Fibroblast of peridontal ligament (primary cell): ENCODE measurements around the gene DLX3.

Experiments used
- DNase-seq: peaks from one replicate; pipeline ENCODE4 v3.0.0-alpha.2; 2010; ENCODE audit errors: extremely low read depth

Gene DLX3

DNA sequence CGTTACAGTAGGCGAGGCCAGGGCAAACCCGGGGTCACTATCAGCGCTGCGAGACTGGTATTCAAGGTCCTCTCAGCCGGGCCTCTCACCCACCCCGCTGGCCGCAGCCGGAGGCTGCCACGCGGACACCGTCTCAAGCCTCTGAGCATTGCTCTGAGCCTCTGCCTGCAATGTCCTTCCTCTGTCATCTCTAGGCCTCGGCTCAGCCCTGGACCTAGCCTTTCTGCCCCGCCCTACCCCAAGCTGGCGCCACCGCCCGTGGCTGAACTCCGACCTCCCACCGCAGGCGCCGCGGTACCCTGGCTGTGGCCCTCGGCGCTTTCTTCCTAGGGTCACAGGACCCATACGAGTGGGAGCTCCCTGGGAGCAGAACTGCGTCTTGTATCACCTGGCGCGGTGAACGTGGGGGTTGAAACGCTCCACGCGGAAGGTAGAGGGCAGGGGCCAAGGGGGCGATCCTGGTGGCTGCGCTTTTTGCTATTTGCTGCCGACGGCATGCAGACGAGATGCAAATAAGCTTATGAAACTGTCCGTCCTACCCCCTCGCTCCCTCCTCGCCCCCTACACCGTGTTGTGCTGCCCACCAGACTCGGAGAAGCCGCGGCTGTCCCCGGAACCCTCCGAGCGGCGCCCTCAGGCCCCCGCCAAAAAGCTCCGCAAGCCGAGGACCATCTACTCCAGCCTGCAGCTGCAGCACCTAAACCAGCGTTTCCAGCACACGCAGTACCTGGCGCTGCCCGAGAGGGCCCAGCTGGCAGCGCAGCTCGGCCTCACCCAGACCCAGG lies 22.3 kb downstream of the DLX3 start:
- no peak for DNase-seq

DNA sequence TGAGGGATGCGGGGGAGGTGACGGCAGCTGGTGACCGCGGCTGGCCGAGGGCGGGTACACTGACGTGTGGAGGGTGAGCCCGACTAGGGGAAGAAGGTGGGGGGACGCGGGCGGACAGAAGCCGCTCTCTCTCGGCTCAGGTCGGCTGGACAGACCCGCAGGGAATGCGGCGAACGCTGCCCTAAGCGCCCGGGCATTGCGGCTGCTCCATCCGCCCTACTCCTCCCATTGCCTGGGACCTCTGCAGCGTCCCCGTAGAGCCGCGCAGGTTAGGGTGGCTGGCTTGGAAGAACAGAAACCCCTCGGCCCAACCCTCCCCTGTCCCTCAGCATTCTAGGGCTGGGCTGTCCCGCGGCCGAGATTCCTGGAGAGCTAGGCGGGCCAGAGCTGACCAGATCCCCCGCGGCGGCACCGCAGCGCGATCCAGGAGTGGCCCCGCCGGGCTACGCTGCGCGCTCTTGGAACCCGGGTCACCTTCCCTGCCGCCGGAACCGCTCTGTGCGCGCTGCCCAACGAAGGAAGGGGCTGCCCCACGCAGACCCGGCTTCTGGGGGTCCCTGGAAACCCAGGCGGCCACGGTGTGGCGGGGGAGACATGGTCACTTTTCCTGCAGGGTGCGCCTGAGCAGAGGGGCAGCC lies 23.1 kb downstream of the DLX3 start:
- no peak for DNase-seq

DNA sequence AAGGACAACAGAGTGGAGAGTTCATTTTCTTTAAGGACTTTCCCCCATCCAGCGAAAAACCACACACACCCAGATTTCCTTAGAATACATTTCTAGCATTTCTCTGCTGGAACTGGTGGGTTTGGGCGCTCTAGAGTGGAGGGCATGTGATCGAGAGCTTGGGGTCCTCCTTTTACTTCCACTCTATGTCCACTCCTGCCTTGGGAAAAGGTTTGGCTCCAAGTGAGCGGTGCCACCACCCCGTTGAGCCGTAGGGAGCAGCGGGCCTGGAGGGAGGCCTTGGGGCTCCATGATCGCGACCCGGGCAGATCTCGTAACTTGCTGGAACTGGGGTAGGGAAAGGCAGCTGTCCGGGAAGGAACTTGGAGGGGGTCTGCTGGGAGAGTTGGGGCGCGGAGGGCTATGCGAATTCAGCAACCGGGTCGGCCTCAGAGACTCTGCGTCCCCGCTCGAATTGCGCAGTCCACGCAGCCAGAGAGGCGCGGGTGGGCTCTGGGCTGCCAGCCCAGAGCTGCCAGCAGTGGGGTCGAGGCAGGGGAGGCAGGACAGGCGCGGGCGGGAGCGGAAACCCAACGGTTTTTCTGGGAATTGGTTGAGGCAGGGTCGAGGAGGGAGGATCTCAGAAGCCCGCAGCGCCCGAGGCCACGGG lies 23.7 kb downstream of the DLX3 start:
- no peak for DNase-seq

DNA sequence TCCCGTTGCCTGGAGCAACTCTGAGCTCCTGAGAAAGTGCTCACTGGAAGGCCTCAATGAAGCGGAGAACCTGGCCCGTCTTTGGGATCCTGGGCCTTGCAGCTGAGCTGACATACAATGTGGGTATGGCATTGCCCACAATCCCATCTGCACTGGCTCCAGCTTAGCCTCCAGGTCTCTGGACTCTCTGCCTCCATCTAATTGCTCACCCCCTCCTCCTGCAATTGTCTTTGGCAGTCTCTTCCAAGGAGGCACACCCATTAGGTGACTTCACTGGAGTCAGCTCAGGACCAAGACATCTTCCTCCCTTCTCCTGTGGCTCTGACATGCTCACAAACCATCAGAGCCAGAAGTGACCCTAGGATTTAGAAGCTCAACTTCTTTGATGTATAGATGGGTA lies 24.5 kb downstream of the DLX3 start:
- DNase-seq, result no peak

DNA sequence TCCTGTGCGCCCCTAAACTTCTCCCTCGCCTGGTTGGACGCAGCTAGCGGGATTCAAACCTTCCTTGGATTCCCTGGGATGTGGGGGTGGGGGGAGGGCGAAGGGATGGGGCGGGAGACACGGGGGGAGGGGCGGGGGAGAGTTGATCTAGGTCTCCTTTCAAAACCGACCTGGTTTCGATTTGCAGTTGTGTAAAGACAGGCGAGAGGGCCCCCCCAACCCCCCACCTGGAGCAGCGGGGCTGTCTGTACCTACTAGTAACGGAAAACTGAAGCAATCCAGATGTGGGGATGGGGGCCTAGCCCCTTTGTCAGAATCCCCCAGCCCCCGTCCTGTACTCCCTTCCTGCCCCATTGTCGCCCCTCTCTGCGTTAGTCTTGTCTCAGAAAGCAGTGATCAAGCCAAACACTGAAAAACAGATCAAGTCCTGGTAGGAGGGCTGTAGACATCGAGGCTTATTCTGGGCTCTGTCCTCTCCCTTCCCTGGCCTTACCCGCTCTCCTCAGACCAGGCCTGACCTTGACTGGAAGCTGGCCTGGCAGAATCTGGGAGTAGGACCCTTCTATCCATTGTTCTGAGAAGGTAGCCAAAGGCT lies 25.1 kb downstream of the DLX3 start:
- no peak for DNase-seq

DNA sequence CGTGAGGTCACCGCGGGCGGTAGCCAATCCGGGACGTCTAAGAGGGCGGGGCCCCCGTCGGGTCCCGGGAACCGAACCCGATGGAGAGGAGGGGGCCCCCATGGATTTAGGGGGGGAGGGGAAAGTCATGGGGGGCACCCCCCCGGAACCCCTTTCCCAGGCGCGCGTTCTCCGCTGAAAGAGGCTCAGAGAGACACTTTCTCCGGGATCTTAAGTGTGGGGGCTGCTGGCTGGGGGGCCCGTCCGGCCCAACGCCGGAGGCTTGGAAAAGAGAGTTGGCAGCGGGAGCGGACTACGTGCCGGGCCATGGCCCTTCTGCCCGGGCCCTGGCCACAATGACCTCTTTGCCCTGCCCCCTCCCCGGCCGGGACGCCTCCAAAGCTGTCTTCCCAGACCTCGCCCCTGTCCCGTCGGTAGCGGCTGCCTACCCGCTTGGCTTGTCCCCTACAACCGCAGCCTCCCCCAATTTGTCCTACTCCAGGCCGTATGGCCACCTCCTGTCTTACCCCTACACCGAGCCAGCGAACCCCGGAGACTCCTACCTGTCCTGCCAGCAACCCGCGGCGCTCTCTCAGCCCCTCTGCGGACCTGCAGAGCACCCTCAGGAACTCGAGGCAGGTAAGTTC lies 25.8 kb downstream of the DLX3 start, which contains the start of gene DLX4:
Gene DLX4 (plus strand): TSS at position 57 of the 626 bp plus-strand sequence. CDS start 279 bp downstream, at position 336.
- no peak for DNase-seq

DNA sequence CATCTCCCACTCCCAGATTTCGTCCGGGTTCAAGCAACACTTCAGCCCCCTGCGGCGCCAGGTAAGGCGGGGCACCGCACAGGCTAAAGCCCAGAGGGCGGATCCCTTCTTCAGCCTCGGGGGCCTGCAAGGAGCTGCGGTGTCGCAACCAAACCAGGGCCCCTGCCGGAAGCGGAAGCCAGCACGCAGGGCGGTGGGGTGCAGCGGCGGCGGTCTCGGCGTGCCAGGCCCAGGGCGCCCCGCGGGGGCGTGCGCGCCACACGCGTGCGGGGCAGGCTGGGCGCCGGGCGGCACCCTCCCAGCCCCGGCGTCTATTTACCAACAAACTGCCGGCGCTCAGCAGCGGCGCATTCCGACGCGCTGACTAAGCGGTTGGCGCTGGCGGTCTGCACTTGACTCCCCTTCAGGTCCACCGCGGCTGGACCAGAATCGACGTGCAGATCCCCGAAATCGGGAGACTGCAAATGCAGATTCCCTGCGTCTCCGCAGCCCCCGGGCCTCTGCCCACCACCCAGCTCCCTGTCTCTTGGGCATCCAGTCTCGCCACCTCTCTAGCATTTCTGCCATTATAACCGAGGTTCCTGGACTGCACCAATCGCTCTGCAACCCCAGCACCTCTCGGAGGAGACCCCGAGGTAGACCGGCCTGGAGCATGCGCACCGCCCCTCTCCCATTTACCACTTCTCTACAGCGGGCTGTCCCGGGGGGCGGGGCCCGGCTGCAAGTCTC lies 26.5 kb downstream of the DLX3 start:
- DNase-seq, result peak; percentile 49

DNA sequence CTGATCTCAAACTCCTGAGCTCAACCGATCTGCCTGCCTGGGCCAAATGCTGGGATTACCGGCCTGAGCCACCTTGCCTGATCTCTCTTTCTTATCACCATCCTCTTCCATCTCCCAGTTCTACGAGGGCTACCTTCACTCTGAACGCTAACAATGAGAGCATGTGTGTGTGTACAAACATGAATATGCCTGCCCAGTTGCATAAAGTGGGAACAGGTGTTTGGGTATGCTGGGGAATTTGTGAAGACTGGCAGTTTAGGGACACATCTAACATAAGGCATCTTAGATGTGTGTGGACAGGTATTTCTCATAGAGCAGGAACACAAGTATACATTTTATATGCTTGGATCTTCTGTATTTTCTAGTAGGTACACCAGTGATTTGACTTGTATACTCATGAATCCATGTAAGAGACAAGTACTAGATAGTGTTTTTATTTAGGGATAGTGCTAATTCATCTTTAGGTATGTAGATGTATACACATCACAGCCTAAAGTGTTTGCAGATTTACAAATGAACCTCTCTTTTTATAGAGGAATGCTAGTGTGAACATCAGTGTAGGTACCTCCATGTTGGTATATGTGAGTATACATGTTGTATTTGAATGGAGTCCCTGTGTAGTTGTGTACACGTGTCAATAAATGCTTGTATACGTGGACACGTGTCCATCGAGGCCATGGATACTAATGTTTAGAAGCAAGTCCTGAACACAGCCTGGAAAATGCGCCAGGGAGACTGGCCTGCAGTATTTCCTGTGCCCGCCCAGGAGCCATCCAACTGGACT lies 27.2 kb downstream of the DLX3 start:
- DNase-seq, result no peak

DNA sequence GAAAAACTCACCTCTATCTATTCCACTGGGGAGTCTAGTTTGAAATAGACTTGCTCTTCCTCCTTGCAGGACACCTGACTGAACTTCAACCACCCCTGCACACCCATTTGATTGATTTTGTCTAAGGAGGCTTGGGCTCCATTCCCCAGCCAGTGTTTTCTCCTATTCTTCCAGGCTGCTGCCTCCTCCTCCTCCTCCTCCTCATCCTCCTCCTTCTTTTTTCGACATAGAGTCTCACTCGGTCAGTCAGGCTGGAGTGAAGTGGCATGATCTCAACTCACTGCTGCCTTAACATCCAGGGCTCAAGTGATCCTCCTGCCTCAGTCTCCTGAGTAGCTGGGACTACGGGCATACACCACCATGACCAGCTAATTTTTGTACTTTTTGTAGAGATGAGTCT lies 27.8 kb downstream of the DLX3 start:
- DNase-seq, result no peak

DNA sequence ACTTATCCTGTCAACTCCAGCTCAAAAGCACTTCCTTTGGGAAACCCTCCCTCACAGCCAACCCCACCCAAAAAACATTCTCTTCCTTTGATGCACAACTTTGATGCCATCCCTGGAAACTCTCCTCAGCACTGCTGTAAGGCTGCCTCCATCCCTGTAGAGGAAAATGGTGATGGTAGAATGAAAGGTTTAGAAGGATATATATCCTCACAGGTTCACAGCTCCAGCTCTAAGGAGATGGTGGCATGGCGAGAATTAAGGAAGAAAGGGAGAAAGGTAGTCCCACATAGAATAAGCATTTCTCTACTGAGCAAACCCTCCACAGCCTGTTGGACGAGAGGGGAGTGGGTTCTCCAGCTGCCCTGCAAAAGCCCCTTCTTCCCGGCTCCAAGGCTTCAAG lies 28.3 kb downstream of the DLX3 start:
- no peak for DNase-seq

DNA sequence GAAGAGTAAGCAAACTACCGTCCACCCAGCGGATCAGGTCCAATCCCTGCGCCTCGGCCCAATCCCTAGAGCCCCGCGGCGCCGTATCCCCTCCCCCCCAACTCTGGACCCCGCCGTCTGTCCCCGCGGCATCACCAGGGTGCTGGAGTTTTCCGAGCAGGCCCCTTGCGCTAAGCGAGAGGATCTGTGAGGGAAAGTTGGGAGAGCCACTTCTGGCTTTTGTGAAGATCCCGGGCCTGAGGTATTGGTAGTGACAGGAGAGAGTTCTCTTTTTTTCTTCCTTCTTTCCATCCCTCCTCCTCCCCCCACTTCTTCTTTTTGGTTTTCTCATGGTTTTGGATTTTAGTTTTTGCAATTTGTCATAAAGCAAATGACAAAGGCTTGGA lies 29.5 kb downstream of the DLX3 start:
- no peak for DNase-seq

DNA sequence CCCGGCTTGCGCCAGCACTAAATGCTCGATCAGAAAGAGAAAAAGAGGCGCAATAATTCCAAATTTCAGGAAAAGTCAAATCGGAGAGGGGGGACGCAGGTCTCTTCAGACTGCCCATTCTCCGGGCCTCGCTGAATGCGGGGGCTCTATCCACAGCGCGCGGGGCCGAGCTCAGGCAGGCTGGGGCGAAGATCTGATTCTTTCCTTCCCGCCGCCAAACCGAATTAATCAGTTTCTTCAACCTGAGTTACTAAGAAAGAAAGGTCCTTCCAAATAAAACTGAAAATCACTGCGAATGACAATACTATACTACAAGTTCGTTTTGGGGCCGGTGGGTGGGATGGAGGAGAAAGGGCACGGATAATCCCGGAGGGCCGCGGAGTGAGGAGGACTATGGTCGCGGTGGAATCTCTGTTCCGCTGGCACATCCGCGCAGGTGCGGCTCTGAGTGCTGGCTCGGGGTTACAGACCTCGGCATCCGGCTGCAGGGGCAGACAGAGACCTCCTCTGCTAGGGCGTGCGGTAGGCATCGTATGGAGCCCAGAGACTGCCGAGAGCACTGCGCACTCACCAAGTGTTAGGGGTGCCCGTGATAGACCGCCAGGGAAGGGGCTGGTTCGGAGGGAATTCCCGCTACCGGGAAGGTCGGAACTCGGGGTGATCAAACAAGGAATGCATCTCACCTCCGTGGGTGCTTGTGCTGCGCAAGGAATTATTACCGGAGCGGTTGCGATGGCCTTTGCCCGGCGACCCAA lies 30.1 kb downstream of the DLX3 start:
- DNase-seq, result no peak

DNA sequence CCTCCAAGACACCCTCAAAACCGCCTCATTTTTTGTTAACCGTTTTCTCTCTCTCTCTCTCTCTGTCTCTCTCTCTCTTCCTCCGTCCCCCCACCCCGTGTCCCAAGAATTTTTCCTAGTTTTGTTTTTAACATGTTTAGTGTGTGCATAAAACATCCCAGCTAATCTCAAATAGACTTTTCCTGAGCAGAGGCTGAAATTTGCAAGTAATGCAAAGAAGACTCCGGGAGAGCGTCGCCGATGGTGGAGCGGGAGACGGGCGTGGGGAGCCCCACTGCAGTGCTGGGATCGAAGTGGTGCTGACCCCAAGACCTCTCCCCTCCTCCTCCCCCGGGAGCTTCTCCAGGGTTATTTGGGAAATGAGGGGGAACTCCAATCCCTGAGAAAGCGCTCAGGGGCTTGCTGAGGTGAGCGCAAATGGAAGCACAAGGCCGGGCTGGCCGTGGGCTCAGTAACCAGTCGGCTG lies 30.7 kb downstream of the DLX3 start:
- no peak for DNase-seq

DNA sequence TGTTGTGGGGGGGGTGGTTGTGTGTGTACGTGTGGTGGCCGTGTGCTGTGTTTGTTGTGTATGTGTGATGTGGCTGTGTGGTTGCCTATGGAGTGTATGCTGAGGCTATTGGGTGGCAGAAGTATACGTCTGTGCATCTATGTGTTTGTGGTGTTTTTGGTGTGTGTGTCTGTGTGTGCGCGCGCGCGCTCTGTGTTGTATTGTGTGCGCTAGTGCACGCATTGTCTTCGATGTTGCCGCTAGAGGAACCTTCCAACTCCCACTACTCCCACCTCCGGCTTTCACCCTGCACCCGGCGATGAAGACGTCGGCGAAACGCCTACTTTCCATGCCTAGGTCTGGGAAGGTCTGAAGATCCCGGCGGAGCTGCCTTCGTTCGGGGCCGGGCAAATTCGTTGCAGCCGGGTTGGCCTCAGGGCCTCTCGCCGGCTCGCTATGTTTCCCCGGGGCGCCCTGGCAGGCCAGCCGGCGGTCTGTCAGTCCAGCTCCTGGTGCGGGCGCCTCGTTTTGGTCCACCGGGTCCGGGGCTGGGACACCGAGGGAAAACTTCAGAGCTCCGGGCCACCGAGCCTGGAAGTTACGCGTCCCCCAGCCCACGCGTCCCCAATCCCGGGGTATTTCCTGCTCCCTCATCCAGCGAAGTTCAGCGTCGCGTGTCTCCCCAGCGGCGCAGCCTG lies 31.3 kb downstream of the DLX3 start:
- DNase-seq, result no peak

DNA sequence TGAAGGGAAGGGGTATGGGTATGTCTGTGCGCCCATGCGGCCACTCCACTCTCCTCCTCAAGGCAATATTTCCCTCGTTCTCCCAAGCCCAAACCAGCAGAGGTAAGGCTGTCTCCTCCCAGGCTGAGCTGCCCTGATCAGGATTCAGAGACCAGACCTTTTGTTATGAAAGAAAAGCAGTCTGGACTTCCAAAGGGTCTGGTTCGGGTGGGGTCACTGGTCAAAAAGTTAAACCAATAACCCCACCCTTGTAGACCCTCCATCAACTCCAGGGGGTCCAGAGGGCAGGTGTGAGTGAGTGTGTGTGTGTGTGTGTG lies 31.8 kb downstream of the DLX3 start:
- no peak for DNase-seq

DNA sequence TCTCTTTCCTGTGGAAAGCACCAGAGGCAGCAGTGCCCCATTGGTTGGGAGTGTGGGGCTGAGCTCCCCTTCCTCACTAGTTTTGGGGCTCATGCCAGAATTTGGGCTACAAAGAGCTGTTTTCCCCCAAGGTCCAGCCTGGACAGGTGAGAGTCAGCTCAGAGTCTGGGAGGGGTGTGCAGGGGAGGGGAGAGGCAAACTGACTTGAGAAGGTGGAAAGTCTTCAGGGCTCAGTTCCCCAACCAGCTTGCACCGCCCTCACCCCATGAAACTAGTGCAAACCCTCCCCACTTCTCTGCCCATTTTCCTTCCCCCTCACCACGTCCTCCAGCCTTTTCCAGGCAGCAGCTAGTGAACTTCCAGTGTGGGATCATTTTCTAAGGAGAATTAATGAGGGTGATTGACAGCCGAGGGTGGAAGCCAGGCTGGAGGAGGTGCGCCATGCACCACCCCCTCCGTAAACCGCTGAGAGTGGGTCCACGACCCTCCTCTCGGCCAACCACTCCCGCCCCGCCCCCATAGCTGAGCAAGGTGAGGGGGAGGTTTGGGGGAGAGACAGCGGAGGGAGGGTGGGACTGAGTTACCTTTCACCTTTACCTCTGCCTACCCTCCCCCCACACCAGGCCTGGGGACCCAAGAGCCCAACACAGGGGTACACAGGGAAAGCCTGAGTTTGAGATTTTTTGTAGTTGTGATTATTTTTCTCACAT lies 32.3 kb downstream of the DLX3 start:
- no peak for DNase-seq

DNA sequence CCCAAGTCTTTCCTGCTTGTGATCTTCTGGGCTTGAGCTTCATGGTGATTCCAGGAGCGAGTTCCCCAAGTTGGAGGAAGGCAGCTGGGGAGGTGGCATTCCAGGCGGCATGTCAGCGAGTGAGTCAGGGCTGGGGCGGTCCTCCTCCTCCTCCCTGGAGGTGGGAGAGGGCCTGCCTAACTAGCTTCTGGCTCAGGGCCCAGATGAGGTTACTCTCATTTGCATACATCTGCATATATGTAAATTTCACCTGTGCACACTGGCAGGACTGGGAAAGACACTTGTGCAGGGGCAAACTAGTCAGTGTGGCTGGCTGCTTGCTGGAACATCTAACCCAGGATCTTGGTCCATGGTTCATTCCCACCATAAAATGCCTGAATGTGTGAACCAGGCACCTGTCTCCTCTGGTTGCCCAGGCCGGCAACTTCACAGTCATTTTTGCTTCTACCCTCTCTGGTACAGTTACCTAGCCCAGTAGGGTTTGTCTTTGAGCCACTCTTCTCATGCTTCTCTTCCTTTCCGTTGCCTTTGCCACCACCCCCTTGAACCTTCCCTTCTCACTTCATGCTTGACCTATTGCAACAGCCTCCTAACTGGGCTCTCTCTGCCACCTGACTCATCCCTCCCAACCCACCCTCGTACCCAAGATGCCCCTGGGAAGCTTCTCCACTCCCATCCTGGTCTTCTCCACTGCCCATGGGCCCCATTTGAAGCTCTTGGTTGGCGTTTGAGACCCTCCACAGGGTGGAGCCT lies 35.7 kb downstream of the DLX3 start:
- no peak for DNase-seq

DNA sequence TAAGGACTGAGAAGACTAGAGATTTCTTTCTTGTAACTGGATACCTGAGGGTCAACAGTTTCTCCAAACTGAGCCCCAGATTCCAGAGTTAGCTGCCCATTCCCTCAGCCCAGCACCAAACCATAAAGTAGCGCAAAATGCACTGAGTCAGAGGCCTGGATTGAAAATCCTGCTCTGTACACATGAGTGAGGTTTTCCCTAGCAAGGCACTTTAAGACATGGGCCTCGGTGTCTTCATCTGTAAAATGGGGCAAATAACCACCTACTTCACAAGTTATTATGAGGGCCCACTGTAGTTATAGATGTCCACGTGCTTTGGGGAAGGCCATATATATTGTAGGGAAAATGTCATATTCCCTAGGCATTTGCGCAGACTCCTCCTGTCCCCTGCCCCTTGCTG lies 36.3 kb downstream of the DLX3 start:
- DNase-seq, result no peak
